Upper lobe of right lung (tissue), 1 donor: ENCODE data around the gene KRT79. TPM values are rescaled to one million over a fixed set of nuclear protein-coding genes. Genes with fewer than 3 reads are reported as not detected.

Experiments
- ATAC-seq: fragments of 200-7000 bp; cut with Tn5 transposase; one replicate; pipeline ENCODE4 v1.9.1; 2020; ENCODE audit warnings: mild to moderate bottlenecking, moderate library complexity
- DNase-seq: peaks from one replicate; pipeline ENCODE4 v3.0.0-alpha.2; 2020
- H3K27ac ChIP-seq: fragments of 200-600 bp; one replicate; pipeline ENCODE4 v1.8.0; 2022
- H3K27me3 ChIP-seq: fragments of 200-600 bp; one replicate; pipeline ENCODE4 v1.8.0; 2022; ENCODE audit warnings: mild to moderate bottlenecking
- H3K36me3 ChIP-seq: fragments of 200-600 bp; one replicate; pipeline ENCODE4 v1.8.0; 2022
- H3K4me1 ChIP-seq: fragments of 200-600 bp; one replicate; pipeline ENCODE4 v1.8.0; 2022
- H3K4me3 ChIP-seq: fragments of 200-600 bp; one replicate; pipeline ENCODE4 v1.8.0; 2022; ENCODE audit warnings: mild to moderate bottlenecking
- H3K9me3 ChIP-seq: fragments of 200-600 bp; one replicate; pipeline ENCODE4 v1.8.0; 2022
- CTCF ChIP-seq: fragments of 200-600 bp; IDR thresholded peaks from one replicate; pipeline ENCODE4 v1.8.0; 2022; ENCODE audit warnings: antibody characterized with exemption
- intact Hi-C: fragments of 100-400 bp; cut with DNase I; formaldehyde crosslinking; loops from one replicate; pipeline ENCODE4 v1.11.0; 2022
- total RNA-seq: library from RNA; stranded (reverse); fragmentation: NEBNext Ultra II Directional; extraction: Animal tissue kit (Norgen Biotek cat#: 25700); gene quantifications from one replicate; pipeline ENCODE4 v1.2.1, GENCODE V29; 2021
- donor health status: DM: no; HTN: yes; CAD: no; lungs with severe emphysema.

Gene KRT79
- total RNA-seq, 1 donor from 2014 or later = 5.4 TPM

GRCh38 chr12:52805739-52806138, 28.4 kb downstream of the KRT79 start:
- Histone ChIP-seq H3K27ac (no peak overlapping the region), H3K4me3 (no peak overlapping the region), H3K4me1 (no peaks in the 10 kb centered on the region), H3K27me3 (no peaks in the 10 kb centered on the region), H3K9me3 (no peaks in the 10 kb centered on the region), H3K36me3 (no peaks in the 10 kb centered on the region)
- DNase-seq (no peak), ATAC-seq (no peak)
- TF ChIP-seq CTCF = no peak
- intact Hi-C loops = no loop called here

GRCh38 chr12:52805000-52805399, 29.1 kb downstream of the KRT79 start:
- peak; percentile 10 for DNase-seq
- Histone ChIP-seq H3K27me3 (no peaks in the 10 kb centered on the region), H3K36me3 (no peaks in the 10 kb centered on the region), H3K4me1 (peaks cover 6% of the 10 kb centered on the region), H3K9me3 (no peaks in the 10 kb centered on the region), H3K4me3 (no peak overlapping the region), H3K27ac (no peak overlapping the region)
- intact Hi-C loops = no loop called here
- no peak for TF ChIP-seq CTCF
- no peak for ATAC-seq

GRCh38 chr12:52802442-52802841, 31.7 kb downstream of the KRT79 start:
- H3K9me3 ChIP-seq = no peaks in the 10 kb centered on the region
- H3K4me1 ChIP-seq = peaks cover 11% of the 10 kb centered on the region
- ATAC-seq (no peak), DNase-seq (peak; percentile 38)
- no peak overlapping the region for H3K4me3 ChIP-seq
- H3K27me3 ChIP-seq = no peaks in the 10 kb centered on the region
- TF ChIP-seq CTCF = no peak
- H3K27ac ChIP-seq = no peak overlapping the region
- intact Hi-C loops = no loop called here
- no peaks in the 10 kb centered on the region for H3K36me3 ChIP-seq

GRCh38 chr12:52801773-52802172, 32.3 kb downstream of the KRT79 start:
- intact Hi-C loops = no loop called here
- no peak for TF ChIP-seq CTCF
- Histone ChIP-seq H3K27ac (no peak overlapping the region), H3K4me3 (no peak overlapping the region), H3K4me1 (peaks cover 11% of the 10 kb centered on the region), H3K9me3 (no peaks in the 10 kb centered on the region), H3K36me3 (no peaks in the 10 kb centered on the region), H3K27me3 (no peaks in the 10 kb centered on the region)
- DNase-seq (peak; percentile 20), ATAC-seq (no peak)

- intact Hi-C loops = no loop called here
- no peak overlapping the region for H3K4me3 ChIP-seq
- no peaks in the 10 kb centered on the region for H3K36me3 ChIP-seq
- H3K27me3 ChIP-seq = no peaks in the 10 kb centered on the region
- peak; percentile 25 for DNase-seq
- ATAC-seq = no peak
- peaks cover 11% of the 10 kb centered on the region for H3K4me1 ChIP-seq
- no peak overlapping the region for H3K27ac ChIP-seq
- TF ChIP-seq CTCF = no peak
- H3K9me3 ChIP-seq = no peaks in the 10 kb centered on the region
Measured at GRCh38 chr12:52800259-52800917, 33.7 kb downstream of the KRT79 start.
